Fibroblast of the aortic adventitia (primary cell): ENCODE data around the gene FXYD1. TPM values are rescaled to one million over a fixed set of nuclear protein-coding genes. Genes with fewer than 3 reads are reported as not detected.

ENCODE experiments used
- DNase-seq: peaks from one replicate; pipeline ENCODE4 v3.0.0-alpha.2; 2010; ENCODE audit warnings: low read depth
- H3K4me3 ChIP-seq: 2 replicates; pipeline ENCODE4 v1.5.1; 2011; ENCODE audit warnings: low read depth, mild to moderate bottlenecking, control low read depth, low read length, moderate library complexity
- CTCF ChIP-seq: IDR thresholded peaks from 2 replicates; pipeline ENCODE4 v1.5.1; 2011; ENCODE audit warnings: mild to moderate bottlenecking, low read length, control low read depth, inconsistent platforms; ENCODE audit not compliant: insufficient read depth
- total RNA-seq: library from RNA; depleted of rRNA; stranded (reverse); fragments of >200 nt; gene quantifications from 2 replicates; pipeline ENCODE4 v1.2.3, GENCODE V29; 2012; ENCODE audit warnings: low replicate concordance

The FXYD1 gene
- total RNA-seq, 1 donor: 6.5 TPM

DNA sequence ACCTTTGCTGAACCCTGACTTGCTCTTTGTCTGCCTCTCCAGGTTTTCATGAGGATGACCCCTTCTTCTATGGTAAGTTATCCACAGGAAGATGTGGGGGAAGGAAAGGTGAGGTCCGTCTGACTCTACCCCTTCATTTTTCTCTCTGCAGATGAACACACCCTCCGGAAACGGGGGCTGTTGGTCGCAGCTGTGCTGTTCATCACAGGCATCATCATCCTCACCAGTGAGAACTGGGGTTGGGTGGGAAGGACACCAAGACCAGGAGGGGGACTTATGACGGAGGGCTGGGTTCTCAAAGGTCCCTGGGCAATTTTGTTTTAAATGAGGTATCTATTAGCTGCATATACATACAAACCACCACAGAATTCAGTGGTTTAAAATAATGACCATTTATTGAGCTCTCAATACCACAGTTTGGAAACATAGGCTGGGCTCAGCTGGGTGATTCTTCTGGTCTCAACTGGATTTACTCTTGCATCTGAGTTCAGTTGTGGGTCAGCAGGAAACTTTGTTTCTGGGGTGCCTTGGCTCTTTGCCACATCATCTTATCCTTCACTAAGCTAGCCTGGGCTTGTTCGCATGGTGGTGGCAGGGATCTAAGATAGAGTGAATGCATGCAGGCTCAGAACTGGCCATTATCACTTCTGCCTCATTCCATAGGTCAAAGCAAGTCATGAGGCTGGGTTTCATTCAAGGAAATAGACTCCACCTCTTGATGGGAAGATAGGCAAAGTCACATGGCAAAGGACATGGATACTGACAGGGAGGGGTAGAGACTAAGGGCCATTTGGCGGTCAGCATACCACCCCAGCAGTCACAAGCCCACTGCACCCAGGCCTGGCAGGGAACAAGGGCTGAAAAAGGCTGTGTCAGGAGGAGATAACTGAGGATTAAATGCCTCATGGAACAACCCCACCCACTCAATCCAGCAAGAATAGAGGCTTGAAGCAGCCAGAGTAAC is 27.8 kb downstream of the FXYD1 start:
- no peak for TF ChIP-seq CTCF
- no peak for DNase-seq
- no peak overlapping the region for H3K4me3 ChIP-seq

- H3K4me3 ChIP-seq: no peak overlapping the region
- DNase-seq: no peak
- TF ChIP-seq CTCF: no peak
Observed at GRCh38 chr19:35167251-35168119, 28.9 kb downstream of the FXYD1 start.

DNA sequence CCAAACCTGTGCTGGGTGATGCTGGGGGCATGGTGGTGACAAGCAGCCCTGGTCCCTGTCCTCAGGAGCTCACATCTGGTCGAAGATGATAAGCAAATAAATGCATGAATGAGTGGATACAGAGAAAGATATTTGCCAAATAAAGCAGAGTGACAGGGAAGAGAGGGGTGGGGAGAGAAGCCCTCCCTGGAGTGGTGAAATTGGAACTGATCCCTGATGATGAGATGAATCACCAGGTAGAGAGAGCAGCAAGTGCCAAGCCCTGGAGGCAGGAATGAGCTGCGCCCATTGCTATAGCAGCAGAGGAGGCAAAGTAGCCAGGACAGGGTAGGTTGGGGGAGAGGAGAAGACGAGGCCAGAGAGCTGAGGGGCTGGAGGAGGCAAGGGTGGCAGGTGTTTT is 29.6 kb downstream of the FXYD1 start:
- no peak overlapping the region for H3K4me3 ChIP-seq
- no peak for DNase-seq
- TF ChIP-seq CTCF: no peak

DNA sequence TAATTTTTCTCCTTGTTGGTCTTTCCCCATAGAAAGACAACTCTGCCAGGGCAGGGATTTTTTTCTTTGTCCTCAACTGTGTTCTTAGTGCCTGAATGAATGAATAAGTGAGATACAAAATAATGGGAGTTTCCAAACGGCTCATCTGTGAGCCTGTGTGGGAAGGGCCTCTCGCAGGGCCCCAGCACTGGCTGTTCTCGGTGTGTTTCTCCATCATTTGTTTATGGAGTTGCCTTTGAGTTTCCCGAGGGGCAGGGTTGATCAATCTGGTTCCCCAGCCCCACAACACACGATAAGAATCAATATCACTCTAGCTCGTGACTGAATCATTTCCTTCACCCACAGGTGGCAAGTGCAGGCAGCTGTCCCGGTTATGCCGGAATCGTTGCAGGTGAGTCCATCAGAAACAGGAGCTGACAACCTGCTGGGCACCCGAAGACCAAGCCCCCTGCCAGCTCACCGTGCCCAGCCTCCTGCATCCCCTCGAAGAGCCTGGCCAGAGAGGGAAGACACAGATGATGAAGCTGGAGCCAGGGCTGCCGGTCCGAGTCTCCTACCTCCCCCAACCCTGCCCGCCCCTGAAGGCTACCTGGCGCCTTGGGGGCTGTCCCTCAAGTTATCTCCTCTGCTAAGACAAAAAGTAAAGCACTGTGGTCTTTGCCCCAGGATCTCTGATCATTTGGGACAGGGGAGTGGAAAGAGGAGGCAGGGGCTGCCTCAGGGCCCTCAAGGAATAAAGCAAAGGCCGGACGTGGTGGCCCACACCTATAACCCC is 30.8 kb downstream of the FXYD1 start:
- no peak for DNase-seq
- no peak for TF ChIP-seq CTCF
- H3K4me3 ChIP-seq: no peak overlapping the region

DNA sequence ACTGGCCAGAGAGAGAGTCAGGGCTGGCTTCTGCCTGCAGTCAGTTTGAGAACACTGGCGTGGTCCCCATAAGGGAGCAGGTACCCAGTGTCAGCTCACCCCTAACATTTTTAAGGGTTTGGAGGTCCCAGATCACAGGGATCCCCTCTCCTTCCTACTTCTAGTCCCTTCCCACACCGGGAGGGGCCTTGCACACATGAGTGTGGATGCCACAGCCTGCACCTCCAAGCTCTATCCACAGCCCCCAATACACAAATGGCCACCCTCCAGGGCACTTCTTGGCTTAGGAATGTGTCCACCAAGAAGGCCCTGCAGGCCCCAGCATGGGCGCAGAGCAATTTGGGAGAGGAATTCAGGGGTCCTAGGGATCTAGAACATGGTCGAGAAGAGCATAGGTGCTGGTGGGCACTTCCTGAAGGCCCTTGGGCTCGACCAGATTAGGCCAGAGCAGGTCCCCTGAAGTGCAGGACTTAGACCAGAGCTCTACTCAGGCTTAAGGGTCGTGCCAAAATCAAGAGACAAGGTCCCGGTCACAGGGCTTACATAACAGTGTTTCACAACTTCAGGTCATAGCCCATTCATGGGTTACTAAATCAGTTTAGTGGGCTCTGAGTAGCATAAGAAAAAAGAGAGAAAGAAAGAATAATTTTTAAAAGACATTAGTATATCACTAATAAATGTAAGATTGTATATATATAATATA is 31.9 kb downstream of the FXYD1 start:
- TF ChIP-seq CTCF: no peak
- peak; percentile 25 for DNase-seq
- H3K4me3 ChIP-seq: no peak overlapping the region

GRCh38 chr19:35171730-35172129 is 33.1 kb downstream of the FXYD1 start:
- DNase-seq: no peak
- H3K4me3 ChIP-seq: no peak overlapping the region
- TF ChIP-seq CTCF: no peak
